WTC11 (cell line): ENCODE measurements around the gene ALDH3B1. TPM values are rescaled to one million over a fixed set of nuclear protein-coding genes. Genes with fewer than 3 reads are reported as not detected.
"Not testable (repeated sequence)": the region's sequence is repeated elsewhere in the genome, so short reads cannot be mapped to it uniquely, and the experiment has no call there.

ENCODE experiments used
- ATAC-seq: fragments of 200-7000 bp; cut with Tn5 transposase; 2 replicates; pipeline ENCODE4 v1.10.0; 2021; ENCODE audit warnings: mild to moderate bottlenecking, moderate library complexity
- CTCF ChIA-PET: fragments of 300-600 bp; sonication (Branson Sonifier 250); formaldehyde crosslinking; loops from one replicate; lab custom pipeline; 2021; ENCODE audit warnings: antibody characterized with exemption; lab: Charles Lee
- POLR2A ChIA-PET: fragments of 350-600 bp; sonication (Branson Sonifier 250); formaldehyde crosslinking; loops from one replicate; lab custom pipeline; 2021; ENCODE audit warnings: antibody characterized with exemption; lab: Charles Lee
- DNase-seq: peaks from one replicate; pipeline ENCODE4 v3.0.0; 2021; ENCODE audit warnings: low spot score
- H3K27ac Mint-ChIP-seq: 2 replicates; pipeline ENCODE4 v1.8.0; 2021; ENCODE audit warnings: mixed read lengths
- H3K27me3 Mint-ChIP-seq: 2 replicates; pipeline ENCODE4 v1.8.0; 2021; ENCODE audit warnings: low read depth, mild to moderate bottlenecking, moderate library complexity, mixed read lengths
- H3K36me3 Mint-ChIP-seq: 2 replicates; pipeline ENCODE4 v1.8.0; 2021; ENCODE audit warnings: mixed read lengths
- H3K4me1 Mint-ChIP-seq: 2 replicates; pipeline ENCODE4 v1.8.0; 2022; ENCODE audit warnings: mixed read lengths
- H3K4me3 Mint-ChIP-seq: 2 replicates; pipeline ENCODE4 v1.8.0; 2021; ENCODE audit warnings: mild to moderate bottlenecking, moderate library complexity, mixed read lengths
- H3K9me3 Mint-ChIP-seq: 2 replicates; pipeline ENCODE4 v1.8.0; 2021; ENCODE audit warnings: mixed read lengths
- ATF1 ChIP-seq: sonication (generic); formaldehyde crosslinking; IDR thresholded peaks from 2 replicates; pipeline ENCODE4 v1.8.1; 2023; ENCODE audit warnings: mild to moderate bottlenecking, moderate library complexity, missing genetic modification reagents
- CBFB ChIP-seq: sonication (generic); formaldehyde crosslinking; IDR thresholded peaks from 2 replicates; pipeline ENCODE4 v1.8.1; 2022; ENCODE audit warnings: mild to moderate bottlenecking, low read depth, missing genetic modification reagents
- CREB1 ChIP-seq: sonication (generic); formaldehyde crosslinking; IDR thresholded peaks from 2 replicates; pipeline ENCODE4 v1.8.0; 2023; ENCODE audit warnings: mild to moderate bottlenecking, missing genetic modification reagents
- E2F1 ChIP-seq: sonication (generic); formaldehyde crosslinking; IDR thresholded peaks from 2 replicates; pipeline ENCODE4 v1.8.0; 2022; ENCODE audit warnings: mild to moderate bottlenecking, missing genetic modification reagents
- E2F4 ChIP-seq: sonication (generic); formaldehyde crosslinking; IDR thresholded peaks from 2 replicates; pipeline ENCODE4 v1.8.1; 2022; ENCODE audit warnings: low read depth, mild to moderate bottlenecking, moderate library complexity, missing genetic modification reagents, borderline replicate concordance
- ELF4 ChIP-seq: sonication (generic); formaldehyde crosslinking; IDR thresholded peaks from 2 replicates; pipeline ENCODE4 v1.8.1; 2022; ENCODE audit warnings: low read depth, mild to moderate bottlenecking, moderate library complexity, missing genetic modification reagents
- ESRRA ChIP-seq: sonication (generic); formaldehyde crosslinking; IDR thresholded peaks from 2 replicates; pipeline ENCODE4 v1.8.1; 2022; ENCODE audit warnings: mild to moderate bottlenecking, missing genetic modification reagents, borderline replicate concordance
- ETV6 ChIP-seq: sonication (generic); formaldehyde crosslinking; IDR thresholded peaks from 2 replicates; pipeline ENCODE4 v1.8.1; 2022; ENCODE audit warnings: mild to moderate bottlenecking, missing genetic modification reagents
- IRF1 ChIP-seq: sonication (generic); formaldehyde crosslinking; IDR thresholded peaks from 2 replicates; pipeline ENCODE4 v1.8.0; 2023; ENCODE audit warnings: missing genetic modification reagents
- JUN ChIP-seq: sonication (generic); formaldehyde crosslinking; IDR thresholded peaks from 2 replicates; pipeline ENCODE4 v1.8.0; 2023; ENCODE audit warnings: mild to moderate bottlenecking, missing genetic modification reagents
- KAT7 ChIP-seq: sonication (generic); formaldehyde crosslinking; IDR thresholded peaks from 2 replicates; pipeline ENCODE4 v1.8.1; 2023; ENCODE audit warnings: missing genetic modification reagents, mild to moderate bottlenecking, borderline replicate concordance
- NFYB ChIP-seq: sonication (generic); formaldehyde crosslinking; conservative IDR thresholded peaks from 2 replicates; pipeline ENCODE4 v1.8.0; 2022; ENCODE audit warnings: low read depth, missing genetic modification reagents
- NR2C2 ChIP-seq: sonication (generic); formaldehyde crosslinking; IDR thresholded peaks from 2 replicates; pipeline ENCODE4 v1.8.0; 2022; ENCODE audit warnings: mild to moderate bottlenecking, missing genetic modification reagents
- OVOL2 ChIP-seq: fragments of 250-450 bp; sonication (Bioruptor Pico); IDR thresholded peaks from 2 replicates; pipeline ENCODE4 v1.9.0; 2021; ENCODE audit warnings: mild to moderate bottlenecking, borderline replicate concordance
- RELA ChIP-seq: sonication (generic); formaldehyde crosslinking; IDR thresholded peaks from 2 replicates; pipeline ENCODE4 v1.8.1; 2022; ENCODE audit warnings: missing genetic modification reagents, mild to moderate bottlenecking, borderline replicate concordance
- RORB ChIP-seq: fragments of 250-450 bp; sonication (Bioruptor Pico); IDR thresholded peaks from 2 replicates; pipeline ENCODE4 v1.9.0; 2021; ENCODE audit warnings: mild to moderate bottlenecking
- SMAD3 ChIP-seq: sonication (generic); formaldehyde crosslinking; IDR thresholded peaks from 2 replicates; pipeline ENCODE4 v1.8.0; 2022; ENCODE audit warnings: missing genetic modification reagents, mild to moderate bottlenecking, borderline replicate concordance
- TEAD4 ChIP-seq: sonication (generic); formaldehyde crosslinking; IDR thresholded peaks from 2 replicates; pipeline ENCODE4 v1.8.0; 2022; ENCODE audit warnings: mild to moderate bottlenecking, missing genetic modification reagents
- ZBTB21 ChIP-seq: sonication (generic); formaldehyde crosslinking; IDR thresholded peaks from 2 replicates; pipeline ENCODE4 v1.8.1; 2023; ENCODE audit warnings: mild to moderate bottlenecking, missing genetic modification reagents, borderline replicate concordance
- ZNF423 ChIP-seq: fragments of 250-450 bp; sonication (Bioruptor Pico); IDR thresholded peaks from 2 replicates; pipeline ENCODE4 v2.1.2; 2022; ENCODE audit warnings: mild to moderate bottlenecking, moderate library complexity
- ZSCAN18 ChIP-seq: fragments of 250-450 bp; sonication (Bioruptor Pico); IDR thresholded peaks from 2 replicates; pipeline ENCODE4 v2.1.2; 2022; ENCODE audit warnings: mild to moderate bottlenecking, moderate library complexity
- total RNA-seq: library from RNA; stranded (reverse); gene quantifications from 3 replicates; pipeline ENCODE4 v1.2.3, GENCODE V29; 2021
- TF ChIP-seq, protein P1 (sequence below): fragments of 250-450 bp; sonication (Bioruptor Pico); IDR thresholded peaks from 2 replicates; pipeline ENCODE4 v1.8.0; 2021; ENCODE audit warnings: mild to moderate bottlenecking

ALDH3B1 gene
- total RNA-seq, 1 experiment from 2014 or later = 0.46 TPM

- CTCF ChIA-PET = interaction anchor here (3.1 kb wide), 1 partner anchor 40 kb away, joined by 17 read pairs; no protein-coding TSS in a partner anchor
- H3K27me3 Mint-ChIP-seq, H3K4me3 Mint-ChIP-seq, ATAC-seq, H3K9me3 Mint-ChIP-seq, POLR2A ChIA-PET, H3K36me3 Mint-ChIP-seq, H3K27ac Mint-ChIP-seq, DNase-seq: not testable (repeated sequence)
- H3K4me1 Mint-ChIP-seq = peaks cover 17% of the 10 kb centered on the region
Observed at GRCh38 chr11:67995129-67995528, 15.0 kb upstream of the ALDH3B1 start.

DNA sequence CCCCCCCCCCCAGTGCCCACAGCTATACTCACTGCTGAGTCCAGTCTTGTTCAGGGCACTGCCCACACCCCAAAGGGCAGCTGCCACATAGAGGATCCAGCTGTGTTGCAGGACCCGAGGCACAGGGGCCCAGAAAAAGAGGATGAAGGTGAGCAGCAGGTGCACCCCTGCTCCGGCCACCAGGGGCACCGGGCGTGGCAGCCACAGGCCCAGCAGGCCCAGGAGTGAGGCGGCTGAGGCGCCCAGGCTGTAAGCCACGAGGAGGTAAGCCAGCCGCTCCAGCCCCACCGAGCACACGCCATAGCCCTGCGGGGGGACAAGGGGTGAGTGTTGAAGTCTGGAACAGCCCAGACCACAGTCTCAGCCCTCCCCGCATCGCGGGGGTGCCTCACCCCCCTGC lies 14.5 kb upstream of the ALDH3B1 start:
- H3K27me3 Mint-ChIP-seq, POLR2A ChIA-PET, H3K27ac Mint-ChIP-seq, H3K9me3 Mint-ChIP-seq, DNase-seq, H3K36me3 Mint-ChIP-seq, ATAC-seq, H3K4me3 Mint-ChIP-seq, CTCF ChIA-PET: not testable (repeated sequence)
- H3K4me1 Mint-ChIP-seq = peaks cover 17% of the 10 kb centered on the region

DNA sequence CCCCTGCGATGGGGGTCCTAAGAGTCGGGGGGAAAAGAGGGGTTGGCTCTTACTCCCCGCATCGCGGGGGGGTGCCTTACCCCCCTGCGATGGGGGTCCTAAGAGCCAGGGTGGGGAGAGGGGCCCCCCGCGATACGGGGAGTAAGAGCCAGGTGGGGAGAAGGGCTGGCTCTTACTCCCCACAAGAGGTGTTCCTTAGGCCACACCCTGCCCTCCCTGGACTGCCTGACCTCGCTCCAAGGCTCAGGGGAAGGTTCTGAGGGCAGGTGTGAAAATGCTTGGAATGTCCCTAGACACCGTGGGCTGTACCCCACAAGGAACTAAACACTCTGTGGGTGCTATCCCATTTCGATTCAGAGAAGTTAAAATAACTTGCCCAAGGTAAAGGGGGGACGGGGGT lies 14.1 kb upstream of the ALDH3B1 start:
- ATAC-seq (no peak), DNase-seq (no peak)
- CTCF ChIA-PET = interaction anchor here (0.6 to 2.1 kb wide), 6 partner anchors 14 to 366 kb away, joined by 3 to 17 read pairs (median 7); partner anchors contain the start of genes ALDH3B1 and NUDT8
- H3K27me3 Mint-ChIP-seq = peaks cover 8% of the 10 kb centered on the region
- H3K36me3 Mint-ChIP-seq = no peaks in the 10 kb centered on the region
- H3K9me3 Mint-ChIP-seq = no peaks in the 10 kb centered on the region
- no peak overlapping the region for H3K27ac Mint-ChIP-seq
- H3K4me3 Mint-ChIP-seq = peak overlapping the region; percentile 75
- TF ChIP-seq ELF4 (CRISPR knock-in tag) = no peak
- no peak for TF ChIP-seq RELA
- TF ChIP-seq CREB1 (CRISPR knock-in tag) = no peak
- TF ChIP-seq IRF1 = no peak
- TF ChIP-seq, protein P1, sequence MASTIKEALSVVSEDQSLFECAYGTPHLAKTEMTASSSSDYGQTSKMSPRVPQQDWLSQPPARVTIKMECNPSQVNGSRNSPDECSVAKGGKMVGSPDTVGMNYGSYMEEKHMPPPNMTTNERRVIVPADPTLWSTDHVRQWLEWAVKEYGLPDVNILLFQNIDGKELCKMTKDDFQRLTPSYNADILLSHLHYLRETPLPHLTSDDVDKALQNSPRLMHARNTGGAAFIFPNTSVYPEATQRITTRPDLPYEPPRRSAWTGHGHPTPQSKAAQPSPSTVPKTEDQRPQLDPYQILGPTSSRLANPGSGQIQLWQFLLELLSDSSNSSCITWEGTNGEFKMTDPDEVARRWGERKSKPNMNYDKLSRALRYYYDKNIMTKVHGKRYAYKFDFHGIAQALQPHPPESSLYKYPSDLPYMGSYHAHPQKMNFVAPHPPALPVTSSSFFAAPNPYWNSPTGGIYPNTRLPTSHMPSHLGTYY (CRISPR knock-in tag) = no peak
- no peak for TF ChIP-seq ZSCAN18 (CRISPR knock-in tag)
- TF ChIP-seq TEAD4 (CRISPR knock-in tag) = no peak
- TF ChIP-seq ESRRA = no peak
- no peak for TF ChIP-seq ETV6 (CRISPR knock-in tag)
- TF ChIP-seq E2F1 (CRISPR knock-in tag) = no peak
- POLR2A ChIA-PET = no interaction called here
- peaks cover 17% of the 10 kb centered on the region for H3K4me1 Mint-ChIP-seq

- H3K27me3 Mint-ChIP-seq = peaks cover 6% of the 10 kb centered on the region
- TF ChIP-seq RORB (CRISPR knock-in tag) = no peak
- no peak for TF ChIP-seq CREB1 (CRISPR knock-in tag)
- TF ChIP-seq SMAD3 (CRISPR knock-in tag) = no peak
- no peak for TF ChIP-seq OVOL2 (CRISPR knock-in tag)
- no peak for TF ChIP-seq KAT7 (CRISPR knock-in tag)
- no peak for TF ChIP-seq CBFB (CRISPR knock-in tag)
- no peak for TF ChIP-seq ATF1
- no peak for TF ChIP-seq JUN (CRISPR knock-in tag)
- TF ChIP-seq ZBTB21 (CRISPR knock-in tag) = no peak
- no peak for TF ChIP-seq ZNF423 (CRISPR knock-in tag)
- TF ChIP-seq NFYB (CRISPR knock-in tag) = no peak
- no peak for TF ChIP-seq E2F4 (CRISPR knock-in tag)
- 0 out of 2 replicates have a peak, but pooled peaks have one; percentile 31 for TF ChIP-seq NR2C2 (CRISPR knock-in tag)
Observed at GRCh38 chr11:67996622-67997474, 13.3 kb upstream of the ALDH3B1 start.

More at GRCh38 chr11:67996622-67997474, 13.3 kb upstream of the ALDH3B1 start:
- peak overlapping the region; percentile 67 for H3K27ac Mint-ChIP-seq
- peak overlapping the region; percentile 75 for H3K4me3 Mint-ChIP-seq
- ATAC-seq (peak; percentile 95), DNase-seq (peak; percentile 98)
- no peaks in the 10 kb centered on the region for H3K9me3 Mint-ChIP-seq
- POLR2A ChIA-PET = interaction anchor here (0.9 kb wide), 1 partner anchor 14 kb away, joined by 6 read pairs; the partner anchor contains the start of gene ALDH3B1
- no peaks in the 10 kb centered on the region for H3K36me3 Mint-ChIP-seq
- CTCF ChIA-PET = interaction anchor here (0.6 to 2.1 kb wide), 11 partner anchors 14 to 367 kb away, joined by 3 to 17 read pairs (median 5); partner anchors contain the start of genes ALDH3B1, NDUFS8 and NUDT8
- peaks cover 17% of the 10 kb centered on the region for H3K4me1 Mint-ChIP-seq
